Heart left ventricle (tissue), 13 donors: Measurements from ENCODE around the gene PACS2.

Experiments used
- CTCF ChIP-seq, 12 donors: fragments of 200-600 bp; sonication (generic) in 4 of 12; IDR thresholded peaks; one replicate each; pipeline versions ENCODE4 v1.5.0 to v1.8.0; 2018 to 2022; ENCODE audit warnings: antibody characterized with exemption in 12 of 12, mild to moderate bottlenecking in 5 of 12
- POLR2A ChIP-seq, 2 donors: fragments of 450-650 bp; IDR thresholded peaks; one replicate each; pipeline ENCODE4 v1.6.1; 2017; ENCODE audit warnings: antibody characterized with exemption in 2 of 2, mild to moderate bottlenecking in 2 of 2, moderate library complexity in 2 of 2
- donor health status: ischemic (EF 13 %, LVEDD 7.1; RV severe dilation, severe dysfunction).
- donor health status: DM: no; HTN: yes; CAD: no.
- donor health status: DM: no; HTN: no; CAD: no.
- donor health status: ischemic (EF 25% LVEDD 6.9; RV normal size, moderate dysfunction).
- donor health status: ischemic (EF 25% LVEDD 5.7; RV mildly dilated, moderate dysfunction).
- donor health status: ischemic (EF 35%, LVEDD 5.7; RV mildly dilated, moderate dysfunction).
- donor health status: nonischemic (EF 11% LVEDD 7.7; RV severe dilation, severe dysfunction).
- donor health status: DM: yes; HTN: yes; CAD: no.
- donor health status: PGD.
- donor health status: ischemic (EF 29% LVEDD 5.4; RV normal size, mild dysfunction).
- donor health status: nonischemic (EF 23%, LVEDD 6.1; RV moderate dilation, normal function).

GRCh38 chr14:105378873-105379685, 64.5 kb downstream of the PACS2 start:
- TF ChIP-seq POLR2A (IDR thresholded peaks at IDR 0.05) (no peak), CTCF (IDR thresholded peaks at IDR 0.05) (no peak)
